Adrenal gland (tissue), 12 donors: ENCODE measurements around the gene CCDC69. TPM values are rescaled to one million over a fixed set of nuclear protein-coding genes. Genes with fewer than 3 reads are reported as not detected.
A peak's percentile ranks its signal among the peaks of the same experiment; 100 is the strongest.
"Not testable (repeated sequence)": the region's sequence is repeated elsewhere in the genome, so short reads cannot be mapped to it uniquely, and the experiment has no call there.

Experiments
- DNase-seq, 7 donors: peaks; one replicate each; pipeline ENCODE4 v3.0.0-alpha.2; 2019 to 2020
- H3K27ac ChIP-seq, 5 donors: fragments of 200-600 bp; sonication (generic) in 4 of 5; 1 replicate in 3 of 5; 2 replicates in 2 of 5; pipeline versions ENCODE4 v1.5.1 to v1.8.0; 2016 to 2020; ENCODE audit warnings: mild to moderate bottlenecking in 1 of 5
- H3K27me3 ChIP-seq: fragments of 200-600 bp; 2 replicates; pipeline ENCODE4 v1.8.0; 2021
- H3K36me3 ChIP-seq, 2 donors: fragments of 200-600 bp; replicated peaks in 1 of 2; 1 replicate in 1 of 2; 2 replicates in 1 of 2; pipeline versions ENCODE4 v1.5.1 to v1.8.0; 2018 to 2022
- H3K4me1 ChIP-seq, 2 donors: fragments of 200-600 bp; replicated peaks in 1 of 2; 1 replicate in 1 of 2; 2 replicates in 1 of 2; pipeline versions ENCODE4 v1.5.1 to v1.8.0; 2018 to 2021
- H3K4me3 ChIP-seq, 4 donors: fragments of 200-600 bp; sonication (generic) in 3 of 4; one replicate each; pipeline ENCODE4 v1.5.1; 2016 to 2018
- H3K9me3 ChIP-seq, 3 donors: fragments of 200-600 bp; sonication (generic) in 1 of 3; replicated peaks in 1 of 3; 1 replicate in 2 of 3; 2 replicates in 1 of 3; pipeline versions ENCODE4 v1.5.1 to v1.8.0; 2016 to 2021
- POLR2A ChIP-seq, 2 donors: fragments of 450-650 bp; IDR thresholded peaks; one replicate each; pipeline ENCODE4 v1.6.1; 2017; ENCODE audit warnings: antibody characterized with exemption in 2 of 2, mild to moderate bottlenecking in 2 of 2, moderate library complexity in 1 of 2
- whole genome bisulfite sequencing, 4 donors: extraction: QIAGEN DNeasy Blood & Tissue Kit in 2 of 4; methylation state at CpG; one replicate each; pipeline versions ENCODE4 v1.1.5 to v1.1.7; 2013 to 2017; 5-methylcytosine and 5-hydroxymethylcytosine counted together
- intact Hi-C, 2 donors: fragments of 100-400 bp; cut with DNase I; formaldehyde crosslinking; loops; one replicate each; pipeline versions ENCODE4 v1.14.1 to v1.15.0; 2022 to 2023
- polyA plus RNA-seq, 3 donors: library from polyadenylated mRNA; stranded (reverse); fragments of 200-250 nt in 2 of 3; fragments of 350-450 nt in 1 of 3; fragmentation: Illumina TruSeq in 1 of 3; extraction: RNeasy Lipid Tissue Mini Kit (QIAGEN cat#74804) in 1 of 3; gene quantifications; one replicate each; pipeline ENCODE4 v1.2.3, GENCODE V29; 2013 to 2014
- total RNA-seq, 9 donors: library from RNA; depleted of rRNA in 4 of 9; stranded (reverse); fragments of >200 nt in 4 of 9; fragments of 120-200 nt in 1 of 9; fragmentation: NEBNext Ultra II Directional in 1 of 9; extraction: Animal tissue kit (Norgen Biotek cat#: 25700) in 1 of 9; gene quantifications; one replicate each; pipeline versions ENCODE4 v1.1.0 to v1.2.4, GENCODE V29; 2013 to 2023
- TF ChIP-seq, protein P1 (sequence below), 6 experiments: fragments of 450-650 bp in 4 of 6; fragments of 200-600 bp in 2 of 6; sonication (generic) in 1 of 6; IDR thresholded peaks; 1 replicate in 5 of 6; 2 replicates in 1 of 6; pipeline versions ENCODE4 v1.5.1 to v1.8.0; 2016 to 2021; ENCODE audit warnings: antibody characterized with exemption in 6 of 6, mild to moderate bottlenecking in 2 of 6, moderate library complexity in 1 of 6
- donor health status: healthy with polysubstance abuse.
- donor health status: Bipolar disorder and iron deficiency.
- donor health status: DM: yes; HTN: yes; CAD: no.
- donor health status: DM: no; HTN: no; CAD: no.
- donor health status: DM: no; HTN: no; CAD: no.
- donor health status: DM: yes; HTN: yes; CAD: no.

The CCDC69 gene
- total and polyA plus RNA-seq, 12 donors, result 76.1 to 241 (median 174) TPM

DNA sequence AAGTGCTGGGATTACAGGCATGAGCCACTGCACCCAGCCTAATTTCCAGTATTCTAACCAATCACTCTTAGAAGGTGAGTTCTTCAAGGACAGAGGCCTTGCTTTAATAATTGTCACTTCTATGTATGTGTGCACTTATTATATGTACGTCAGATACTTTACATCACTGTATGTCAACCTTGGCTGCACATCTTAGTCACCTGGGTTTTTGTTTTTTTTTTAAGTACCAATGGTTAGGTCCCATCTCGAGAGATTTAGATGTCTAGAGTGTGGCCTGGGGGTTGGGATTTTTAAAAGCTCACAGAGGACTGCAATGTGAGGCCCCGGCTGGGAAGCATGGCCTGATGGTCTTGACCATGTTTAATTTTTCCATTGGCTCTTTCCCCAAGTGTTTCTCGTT, 19.2 kb upstream of the CCDC69 start:
- no peak for DNase-seq
- TF ChIP-seq, protein P1, sequence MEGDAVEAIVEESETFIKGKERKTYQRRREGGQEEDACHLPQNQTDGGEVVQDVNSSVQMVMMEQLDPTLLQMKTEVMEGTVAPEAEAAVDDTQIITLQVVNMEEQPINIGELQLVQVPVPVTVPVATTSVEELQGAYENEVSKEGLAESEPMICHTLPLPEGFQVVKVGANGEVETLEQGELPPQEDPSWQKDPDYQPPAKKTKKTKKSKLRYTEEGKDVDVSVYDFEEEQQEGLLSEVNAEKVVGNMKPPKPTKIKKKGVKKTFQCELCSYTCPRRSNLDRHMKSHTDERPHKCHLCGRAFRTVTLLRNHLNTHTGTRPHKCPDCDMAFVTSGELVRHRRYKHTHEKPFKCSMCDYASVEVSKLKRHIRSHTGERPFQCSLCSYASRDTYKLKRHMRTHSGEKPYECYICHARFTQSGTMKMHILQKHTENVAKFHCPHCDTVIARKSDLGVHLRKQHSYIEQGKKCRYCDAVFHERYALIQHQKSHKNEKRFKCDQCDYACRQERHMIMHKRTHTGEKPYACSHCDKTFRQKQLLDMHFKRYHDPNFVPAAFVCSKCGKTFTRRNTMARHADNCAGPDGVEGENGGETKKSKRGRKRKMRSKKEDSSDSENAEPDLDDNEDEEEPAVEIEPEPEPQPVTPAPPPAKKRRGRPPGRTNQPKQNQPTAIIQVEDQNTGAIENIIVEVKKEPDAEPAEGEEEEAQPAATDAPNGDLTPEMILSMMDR (IDR thresholded peaks at IDR 0.05), result no peak
- no peak for TF ChIP-seq POLR2A (IDR thresholded peaks at IDR 0.05)
- no peaks in the 10 kb centered on the region for H3K4me1 ChIP-seq
- no peaks in the 10 kb centered on the region for H3K27me3 ChIP-seq
- no peak overlapping the region for H3K27ac ChIP-seq
- no peak overlapping the region for H3K4me3 ChIP-seq
- intact Hi-C loops, result loop anchor here in 1 of 2 donors (5.0 kb wide), 1 partner anchor 66 kb away; no protein-coding TSS in a partner anchor
- WGBS, 4 donors, result 87 to 97% (median 91%) methylated on average over 4 of the region's 4 CpGs
- H3K36me3 ChIP-seq, result no peaks in the 10 kb centered on the region
- no peaks in the 10 kb centered on the region for H3K9me3 ChIP-seq

DNA sequence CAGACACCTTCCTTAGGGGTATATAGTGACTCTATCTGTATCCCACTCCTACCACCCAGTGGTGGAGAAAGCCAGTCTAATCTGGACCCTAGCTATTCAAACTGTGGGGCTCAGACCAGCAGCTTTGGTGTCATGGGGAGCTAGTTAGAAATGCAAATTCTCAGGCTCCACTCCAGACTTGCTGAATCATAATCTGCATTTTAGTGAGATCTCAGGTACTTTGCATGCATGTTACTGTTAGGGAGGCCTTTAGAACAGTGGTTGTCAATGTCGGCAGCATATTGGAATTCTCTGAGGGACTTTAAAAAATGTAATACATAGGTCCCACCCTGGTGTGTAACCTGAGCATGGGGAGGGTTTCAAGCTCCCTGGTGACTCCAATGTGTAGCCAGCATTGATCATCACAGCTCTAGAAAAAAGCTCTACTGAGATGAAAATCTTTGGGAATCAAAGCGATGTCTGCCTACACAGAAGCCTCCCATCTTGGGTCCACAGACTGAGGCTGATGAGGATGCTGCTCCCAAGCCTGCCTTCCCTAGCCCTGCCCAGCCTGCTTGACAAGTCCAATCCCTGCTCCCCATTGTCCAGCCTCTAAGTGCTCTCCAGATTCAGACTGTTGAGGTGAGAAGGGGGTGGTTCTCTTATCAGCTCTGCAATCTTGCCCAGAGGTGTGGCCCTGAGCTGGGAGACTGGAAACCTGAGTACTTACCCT, 17.2 kb upstream of the CCDC69 start:
- H3K36me3 ChIP-seq, result no peaks in the 10 kb centered on the region
- no peak for DNase-seq
- H3K27me3 ChIP-seq, result no peaks in the 10 kb centered on the region
- intact Hi-C loops, result loop anchor here in 1 of 2 donors (5.0 kb wide), 1 partner anchor 64 kb away; no protein-coding TSS in a partner anchor
- H3K4me1 ChIP-seq, result no peaks in the 10 kb centered on the region
- H3K27ac ChIP-seq, result no peak overlapping the region
- WGBS, 4 donors, result 43 to 94% (median 87%) methylated on average over 1 to 2 of the region's 2 CpGs
- TF ChIP-seq, protein P1 (IDR thresholded peaks at IDR 0.05), result no peak
- no peak for TF ChIP-seq POLR2A (IDR thresholded peaks at IDR 0.05)
- H3K9me3 ChIP-seq, result no peaks in the 10 kb centered on the region
- H3K4me3 ChIP-seq, result no peak overlapping the region

DNA sequence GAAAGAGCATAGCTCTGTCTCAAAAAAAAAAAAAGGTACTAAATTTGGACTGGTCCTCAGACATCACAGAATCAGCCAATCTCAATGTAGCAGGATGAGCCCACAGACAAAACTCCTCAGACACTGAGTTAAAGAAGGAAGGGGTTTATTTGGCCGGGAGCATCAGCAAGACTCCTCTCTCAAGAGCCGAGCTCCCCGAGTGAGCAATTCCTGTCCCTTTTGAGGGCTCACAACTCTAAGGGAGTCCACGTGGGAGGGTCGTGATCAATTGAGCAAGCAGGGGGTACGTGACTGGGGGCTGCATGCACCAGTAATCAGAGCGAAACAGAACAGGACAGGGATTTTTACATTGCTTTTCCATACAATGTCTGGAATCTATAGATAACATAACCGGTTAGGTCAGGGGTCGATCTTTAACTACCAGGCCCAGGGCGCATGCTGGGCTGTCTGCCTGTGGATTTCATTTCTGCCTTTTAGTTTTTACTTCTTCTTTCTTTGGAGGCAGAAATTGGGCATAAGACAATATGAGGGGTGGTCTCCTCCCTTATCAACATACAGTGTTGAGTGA, 16.5 kb upstream of the CCDC69 start:
- H3K4me3 ChIP-seq, H3K27ac ChIP-seq, DNase-seq, H3K9me3 ChIP-seq, H3K36me3 ChIP-seq, H3K4me1 ChIP-seq, H3K27me3 ChIP-seq: not testable (repeated sequence)
- intact Hi-C loops, result loop anchor here in 1 of 2 donors (5.0 kb wide), 1 partner anchor 63 kb away; no protein-coding TSS in a partner anchor
- WGBS, 4 donors, result 79 to 96% (median 87%) methylated on average over 10 of the region's 10 CpGs

GRCh38 chr5:151239237-151239861, 15.5 kb upstream of the CCDC69 start:
- Histone ChIP-seq H3K27me3 (no peaks in the 10 kb centered on the region), H3K36me3 (no peaks in the 10 kb centered on the region), H3K27ac (no peak overlapping the region), H3K4me3 (peak overlapping the region in 1 of 4 donors; percentile 33), H3K4me1 (peaks cover 11 to 13% of the 10 kb centered on the region in 2 donors), H3K9me3 (no peaks in the 10 kb centered on the region)
- DNase-seq, result peak; percentile 58 to 89 (median 79)
- no peak for TF ChIP-seq POLR2A (IDR thresholded peaks at IDR 0.05)
- TF ChIP-seq, protein P1 (IDR thresholded peaks at IDR 0.05), result peak; percentile 65 to 94 (median 68)
- 16 to 65% (median 19%) methylated on average over 17 of the region's 17 CpGs for WGBS, 4 donors
- intact Hi-C loops, result loop anchor here in 1 of 2 donors (10.0 kb wide), 2 partner anchors 65 to 115 kb away; no protein-coding TSS in a partner anchor
